ENCODE measurements around the gene BMF. TPM values are rescaled to one million over a fixed set of nuclear protein-coding genes. Genes with fewer than 3 reads are reported as not detected.

BMF gene
- total RNA-seq, 1 donor from 2014 or later, result 4.1 TPM

DNA sequence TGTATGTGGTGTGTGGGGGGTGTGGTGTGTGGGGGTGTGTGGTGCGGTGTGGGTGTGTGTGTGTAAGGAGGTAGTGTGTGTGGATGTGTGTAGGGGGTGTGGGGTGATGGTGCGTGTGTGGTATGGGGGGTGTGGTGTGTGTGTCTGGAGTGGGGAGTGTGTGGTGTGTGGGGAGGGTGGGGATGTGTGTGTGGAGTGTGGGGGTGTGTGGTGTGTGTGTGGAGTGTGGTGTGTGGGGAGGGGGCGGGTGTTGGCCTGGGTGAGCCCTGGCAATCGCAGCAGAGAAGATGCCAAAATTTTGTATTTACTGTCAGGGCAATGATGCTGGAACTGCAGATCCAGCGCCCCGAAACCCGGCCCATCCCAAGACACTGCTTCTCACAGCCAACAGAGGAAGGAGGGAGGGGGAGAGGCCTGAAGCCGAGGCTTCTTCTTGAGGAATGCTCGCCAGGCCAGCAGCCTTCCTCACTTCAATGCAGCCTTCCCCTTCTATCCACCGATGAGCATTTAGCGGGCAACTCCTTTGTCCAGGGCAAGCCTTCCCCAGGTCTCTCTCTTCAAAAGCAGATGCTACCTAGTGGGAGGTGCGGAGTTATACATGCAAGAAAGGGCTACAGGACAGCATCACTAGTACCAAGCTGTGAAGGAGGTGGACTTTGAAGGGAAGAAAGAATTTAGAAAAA, 57.8 kb downstream of the BMF start:
- no peak for DNase-seq (ENCODE audit: low read depth in 2 of 2)

DNA sequence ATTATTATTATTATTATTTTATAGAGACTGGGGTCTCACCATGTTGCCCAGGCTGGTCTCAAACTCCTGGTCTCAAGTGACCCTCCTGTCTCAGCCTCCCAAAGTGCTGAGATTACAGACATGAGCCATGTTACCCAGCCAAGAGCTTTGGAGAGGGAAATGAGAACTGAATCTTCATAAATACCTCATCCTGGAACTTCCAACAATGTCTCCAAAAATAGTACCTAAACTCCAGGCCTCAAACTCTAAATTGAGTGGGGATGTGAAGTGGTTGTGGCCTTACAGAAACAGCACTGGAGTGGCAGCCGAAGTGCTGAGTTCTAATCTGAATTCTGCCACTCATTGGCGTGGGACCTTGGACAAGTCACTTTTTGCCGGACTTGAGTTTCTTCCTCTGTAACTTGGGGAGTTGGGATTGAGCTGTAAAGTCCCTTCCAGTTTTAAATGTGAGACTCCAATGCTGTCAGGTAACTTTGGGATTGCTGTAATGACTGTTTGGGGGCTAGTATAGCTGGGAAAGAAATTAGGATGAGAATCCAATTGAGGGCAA, 59.7 kb downstream of the BMF start:
- no peak for DNase-seq (ENCODE audit: low read depth in 2 of 2)

DNA sequence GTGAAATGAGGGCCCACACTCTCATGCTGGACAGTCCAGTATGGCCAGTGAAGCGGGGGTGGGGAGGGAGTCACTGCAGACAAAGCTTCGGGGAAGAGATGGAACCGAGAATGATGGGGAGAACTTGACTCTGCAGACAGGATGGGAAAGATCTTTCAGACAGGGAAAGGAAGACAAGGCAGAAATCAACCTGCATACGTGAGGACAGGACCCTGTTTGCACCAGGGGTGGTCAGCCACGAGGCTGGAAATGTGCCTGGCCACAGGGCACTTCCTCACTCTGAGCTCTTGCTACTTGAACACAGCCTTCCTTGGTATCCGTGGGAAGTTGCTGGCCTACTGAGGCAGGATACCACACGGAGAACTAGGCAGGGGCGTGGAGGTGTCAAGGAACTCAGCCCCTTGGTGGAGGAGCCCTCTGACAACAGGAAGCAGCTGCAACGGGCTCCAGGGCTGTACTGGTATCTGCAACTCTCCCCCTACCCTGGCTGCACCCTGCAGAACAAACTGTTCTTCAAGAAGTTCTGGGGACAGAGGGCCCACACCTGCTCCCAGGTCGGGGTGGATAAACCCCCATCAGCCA, 60.4 kb downstream of the BMF start:
- peak in 1 of 2 donors; percentile 60 for DNase-seq (ENCODE audit: low read depth in 2 of 2)

DNA sequence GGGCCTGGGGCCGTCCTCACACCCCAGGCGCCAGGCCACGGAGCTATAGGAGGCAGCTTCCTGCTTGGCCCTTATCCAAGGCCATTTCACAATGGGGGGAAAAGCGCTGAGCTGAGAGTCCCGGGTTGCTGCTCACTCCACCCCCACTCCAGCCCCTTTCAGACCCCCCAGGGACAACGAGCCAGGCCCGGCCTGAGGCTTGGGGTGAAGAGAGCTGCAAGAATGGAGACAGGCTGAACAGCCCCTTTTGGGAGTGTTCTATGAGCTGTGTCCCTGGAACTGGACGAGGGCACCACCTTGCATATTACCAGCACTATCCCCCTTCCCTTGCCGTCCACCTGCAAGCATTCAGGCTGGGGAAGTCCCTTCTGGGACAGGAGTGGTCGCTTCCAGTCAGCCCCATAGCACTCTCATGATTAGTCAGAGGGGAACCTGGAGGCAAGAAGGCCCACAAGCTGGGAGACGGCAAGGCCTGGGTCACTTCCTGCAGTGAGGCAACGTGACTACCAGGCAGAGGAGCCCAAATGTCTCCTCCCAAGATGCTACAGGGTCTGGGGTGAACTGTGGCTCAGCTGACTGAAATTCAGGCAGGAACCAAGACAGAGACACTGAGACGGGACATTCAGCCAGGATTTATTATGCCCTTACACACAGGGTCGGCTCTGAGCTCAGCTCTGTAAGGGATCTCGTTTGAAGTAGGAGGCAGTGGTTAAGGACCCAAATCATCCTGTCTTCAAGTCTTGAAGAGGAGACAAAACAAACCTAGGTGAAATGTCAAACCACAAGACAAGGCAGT, 61.1 kb downstream of the BMF start:
- peak in 1 of 2 donors; percentile 88 for DNase-seq (ENCODE audit: low read depth in 2 of 2)

DNA sequence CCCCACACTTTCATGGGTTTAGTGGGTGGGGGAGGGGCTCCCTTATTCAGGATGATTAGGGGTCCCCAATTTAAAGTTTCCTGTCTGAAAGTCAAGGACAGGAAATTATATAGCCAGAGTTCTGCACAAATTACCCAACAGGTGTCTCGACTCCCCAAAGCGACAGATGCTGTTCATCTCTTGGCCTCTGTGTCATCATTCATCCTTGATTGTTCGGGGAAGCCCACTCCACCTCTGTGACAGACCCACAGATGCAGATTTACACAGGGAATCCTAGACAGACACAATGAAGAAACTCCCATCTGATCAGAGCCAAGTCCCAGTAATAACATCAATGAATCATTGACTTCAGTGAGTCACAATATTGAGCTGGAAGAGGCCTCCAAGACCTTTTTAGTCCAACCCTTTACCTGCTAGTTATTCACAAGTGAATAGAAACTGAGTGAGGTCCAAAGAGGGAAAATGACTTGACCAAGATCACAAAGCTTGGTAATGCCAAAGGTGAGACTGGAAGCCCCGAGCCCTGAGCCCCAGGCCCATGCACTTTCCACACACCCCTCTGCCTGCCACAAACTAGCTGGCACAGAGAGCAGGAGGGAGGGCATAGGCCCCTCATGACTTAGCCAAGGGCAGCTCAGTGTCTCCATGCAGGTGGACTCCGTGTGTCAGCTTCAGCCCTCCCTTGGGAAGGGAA, 61.8 kb downstream of the BMF start:
- peak in 1 of 2 donors; percentile 91 for DNase-seq (ENCODE audit: low read depth in 2 of 2)

DNA sequence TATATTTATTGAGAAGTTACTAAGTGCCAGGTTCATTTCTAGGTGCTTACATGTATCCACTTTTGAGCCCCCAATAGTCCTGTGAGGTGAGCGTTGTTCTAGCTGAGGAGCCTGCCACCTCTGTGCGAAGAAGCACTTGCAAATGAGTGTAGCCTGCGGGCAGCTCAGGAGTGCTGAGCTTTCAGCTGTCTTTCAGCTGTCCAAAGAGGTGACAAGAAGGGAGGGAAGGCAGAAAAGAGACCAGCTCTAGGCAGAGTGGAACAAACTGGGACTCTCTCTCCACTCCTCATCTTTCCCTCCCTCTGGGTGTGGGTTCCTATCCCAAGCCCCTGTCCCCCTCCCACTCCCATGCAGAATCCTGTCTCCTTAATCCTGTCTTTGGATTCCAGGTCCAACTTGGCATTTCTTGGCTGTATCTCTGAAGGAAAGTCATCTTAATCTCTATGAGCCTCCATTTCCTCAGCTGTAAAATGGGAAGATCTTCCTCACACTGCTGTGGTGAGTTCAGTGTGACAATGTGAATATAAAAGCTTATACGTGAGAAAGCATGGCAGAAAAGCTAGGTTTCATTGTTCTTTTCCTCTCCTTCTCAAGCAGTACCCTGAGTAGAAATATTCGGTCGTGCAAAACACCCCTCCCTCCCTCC, 63.0 kb downstream of the BMF start:
- no peak for DNase-seq (ENCODE audit: low read depth in 2 of 2)

DNA sequence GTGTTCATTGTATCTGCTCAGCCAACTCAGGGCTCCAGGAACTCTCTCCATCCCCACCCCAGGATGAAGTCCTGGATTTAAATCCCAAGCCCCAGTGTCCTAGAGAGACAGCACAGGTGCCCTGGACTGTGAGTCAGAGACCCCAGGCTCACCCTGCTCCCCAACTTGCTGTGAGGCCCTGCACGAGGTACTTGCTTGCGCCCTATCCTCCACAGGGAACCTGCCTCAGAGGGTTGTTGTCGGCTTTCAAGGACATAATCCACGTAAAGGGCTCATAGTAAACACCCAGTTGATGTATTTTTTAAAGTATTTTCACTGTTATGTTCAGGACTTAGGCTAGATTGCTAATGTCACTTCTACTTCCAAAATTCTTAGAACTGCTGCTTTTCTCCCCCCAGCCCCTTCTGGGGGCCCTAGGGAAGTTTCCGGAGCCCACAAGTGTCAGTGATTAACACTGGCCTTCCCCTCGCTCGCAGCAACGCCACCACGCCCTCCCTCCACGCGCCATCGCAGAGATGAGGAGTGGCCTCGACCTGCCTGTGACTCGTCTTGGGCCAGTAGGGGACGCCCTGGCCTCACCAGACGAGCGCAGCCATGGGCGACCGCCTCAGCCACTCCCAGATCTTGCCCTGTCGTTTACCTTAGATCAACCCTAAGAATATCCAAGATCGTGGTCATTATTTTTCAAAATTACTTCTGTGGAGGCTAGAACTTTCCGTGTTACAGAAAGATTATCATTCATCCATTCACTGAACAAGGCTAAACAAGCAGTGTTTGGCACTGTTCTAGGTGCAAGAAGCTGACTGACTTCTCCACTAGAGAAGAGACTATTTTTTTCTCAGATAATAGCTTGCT, 63.7 kb downstream of the BMF start:
- peak in 1 of 2 donors; percentile 87 for DNase-seq (ENCODE audit: low read depth in 2 of 2)

DNA sequence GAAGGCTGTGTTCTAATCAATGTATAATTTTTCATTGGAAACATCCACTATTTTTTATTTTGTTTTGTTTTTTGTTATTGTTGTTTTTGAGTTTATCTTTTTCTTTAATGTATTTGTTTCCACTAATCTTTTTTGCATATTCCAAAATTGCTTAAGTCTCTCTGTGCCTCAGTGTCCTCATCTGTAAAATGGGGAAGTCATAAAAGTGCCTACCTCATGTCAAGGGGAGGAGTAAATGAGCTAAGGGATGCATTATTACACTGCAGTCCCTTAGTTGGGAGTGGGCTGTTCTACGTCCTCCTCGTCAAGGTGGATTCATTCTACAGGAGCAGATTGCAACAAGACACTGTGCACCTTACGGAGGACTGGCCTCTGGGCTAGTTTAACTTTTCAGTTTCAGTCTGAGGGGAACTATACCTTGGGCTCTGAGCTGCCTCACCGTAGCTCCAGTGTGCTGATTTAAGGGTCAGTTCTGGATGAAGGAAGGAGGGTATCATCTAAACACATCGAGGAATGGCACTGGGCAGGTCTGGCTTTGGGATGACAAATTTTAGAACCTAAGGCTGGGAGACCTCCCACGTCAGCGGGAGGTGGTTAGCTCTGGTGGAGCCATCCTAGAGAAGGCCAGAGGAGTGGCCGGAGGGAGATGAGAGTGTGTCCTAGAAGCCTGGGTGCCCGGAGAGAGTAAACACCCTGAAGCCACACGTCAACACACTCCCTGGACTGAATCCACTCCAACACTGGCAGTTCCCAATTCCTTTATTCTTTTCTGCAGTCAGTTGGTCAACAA, 64.6 kb downstream of the BMF start:
- DNase-seq (ENCODE audit: low read depth in 2 of 2), result no peak

DNA sequence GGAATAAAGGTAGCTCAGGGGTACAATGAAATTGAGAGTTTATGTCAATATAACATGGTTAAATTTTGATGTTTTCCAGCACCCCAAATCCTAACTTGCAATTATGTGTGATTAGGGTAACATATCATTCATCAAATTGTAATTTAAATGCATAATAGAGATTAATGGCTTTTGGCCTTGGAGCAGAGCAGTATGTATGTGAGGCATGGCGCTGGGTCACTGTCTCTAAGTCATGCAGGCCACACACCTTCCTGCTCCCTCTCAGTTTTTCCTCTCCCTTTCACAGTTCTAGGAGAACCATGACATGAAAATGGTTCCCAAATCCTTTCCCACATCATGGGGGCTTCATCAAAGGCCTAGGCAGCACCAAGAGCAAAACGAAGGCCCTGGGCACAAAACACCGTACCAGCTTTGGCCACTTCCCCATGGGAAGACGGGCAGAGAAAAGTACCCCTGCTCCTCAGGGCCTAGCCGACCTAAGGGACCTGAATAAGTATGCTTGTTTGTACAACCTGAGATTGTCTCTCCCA, 65.8 kb downstream of the BMF start:
- DNase-seq (ENCODE audit: low read depth in 2 of 2), result no peak

DNA sequence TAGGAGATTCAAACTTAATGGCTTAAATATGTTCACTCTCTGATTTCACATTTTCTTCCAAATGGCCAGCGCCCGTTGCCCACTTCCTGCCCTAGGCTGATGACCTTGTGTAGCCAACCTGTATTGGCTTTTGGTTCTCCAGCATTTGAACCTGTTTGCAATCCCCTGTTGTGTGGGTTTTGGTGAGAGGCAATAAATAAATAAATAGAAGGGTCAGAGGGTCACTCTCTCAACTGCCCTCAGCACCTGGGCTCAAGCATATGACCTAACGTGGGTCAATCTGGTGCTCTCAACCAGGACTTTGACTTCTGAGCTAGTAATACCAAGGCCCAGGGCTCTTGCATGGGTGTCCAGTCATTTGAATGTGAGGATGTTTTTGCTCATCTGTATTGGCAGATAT, 67.9 kb downstream of the BMF start:
- DNase-seq (ENCODE audit: low read depth in 2 of 2), result no peak

DNA sequence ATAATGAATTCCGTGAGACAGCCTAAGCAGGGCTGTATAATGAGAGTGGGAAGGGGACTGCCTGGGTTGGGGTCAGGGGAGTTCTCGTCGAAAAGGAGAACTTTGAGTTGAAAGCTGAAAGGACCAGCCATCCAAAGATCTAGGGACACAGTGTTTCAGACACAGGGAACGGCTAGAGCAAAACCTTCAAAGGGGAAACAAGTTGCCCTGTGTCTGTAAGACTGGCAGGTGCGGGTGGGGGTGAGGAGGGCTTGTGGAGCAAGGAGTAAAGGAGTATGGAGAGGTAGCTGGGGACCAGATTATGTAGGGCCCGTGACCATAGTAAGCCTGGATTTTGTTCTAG, 68.4 kb downstream of the BMF start:
- no peak for DNase-seq (ENCODE audit: low read depth in 2 of 2)

DNA sequence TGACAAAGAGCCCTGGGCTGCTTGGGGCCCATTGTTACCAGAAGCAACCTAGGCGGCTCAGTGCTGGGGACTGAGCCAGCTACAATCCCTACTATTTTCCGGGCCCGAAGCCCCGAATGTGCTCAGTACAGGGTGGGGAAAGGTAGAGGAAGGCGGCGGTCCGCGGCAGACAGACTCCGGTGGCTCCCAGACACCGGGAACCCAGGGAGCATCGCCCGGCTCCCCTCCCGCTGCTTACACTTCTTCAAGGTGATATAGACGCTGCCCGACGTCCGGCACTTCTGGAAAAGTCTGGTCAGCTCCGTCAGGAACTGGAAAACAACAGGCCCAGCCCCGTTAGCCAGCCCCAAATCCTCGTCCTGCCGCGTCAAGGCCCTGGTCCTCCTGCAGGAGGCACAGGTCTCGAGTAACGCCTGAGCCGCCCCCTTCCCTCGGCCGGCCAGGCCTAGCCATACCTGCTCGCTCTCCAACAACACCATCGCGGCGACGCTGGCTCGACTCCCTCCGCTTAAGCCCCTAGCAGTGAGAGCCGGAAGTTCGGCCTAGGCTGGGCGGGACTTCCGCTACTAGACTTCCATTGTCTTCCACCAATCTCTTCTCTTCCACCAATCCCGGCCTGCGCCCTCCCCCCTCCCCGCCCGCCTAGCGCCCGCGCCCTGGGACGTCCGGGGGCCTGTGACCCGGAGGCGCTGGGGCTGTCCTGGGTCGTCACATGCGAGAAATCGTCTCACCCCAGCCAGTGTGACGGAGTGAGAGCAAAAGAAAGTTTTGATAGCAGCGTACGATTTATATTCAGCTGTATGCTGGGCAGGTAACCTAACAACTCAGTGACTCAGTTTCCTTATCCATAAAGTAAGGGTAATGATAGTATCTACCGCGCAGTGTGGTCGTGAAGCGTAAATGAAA, 69.8 kb downstream of the BMF start, which contains the start of gene SRP14:
Gene SRP14 (minus strand): TSS at position 544 of the 906 bp plus-strand sequence. CDS start 65 bp downstream, at position 479.
- peak; percentile 91 to 97 for DNase-seq (ENCODE audit: low read depth in 2 of 2)

DNA sequence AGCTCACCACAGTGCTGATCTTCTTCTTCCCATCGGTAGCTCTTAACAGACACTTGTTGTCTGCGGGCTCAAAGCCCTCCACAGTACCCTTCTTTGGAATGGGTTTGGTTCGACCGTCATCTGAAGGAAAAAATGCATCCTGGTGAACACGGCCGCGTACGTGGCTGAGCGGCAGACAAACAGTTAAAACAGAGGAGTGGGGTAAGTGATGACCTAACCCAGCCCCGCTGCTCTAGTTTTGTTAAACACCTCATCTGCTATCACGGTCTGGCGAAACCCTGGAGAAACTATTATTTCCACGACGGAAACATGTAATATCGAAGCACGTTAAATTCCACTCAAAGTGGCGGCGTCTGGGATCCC, 70.4 kb downstream of the BMF start:
- peak in 1 of 2 donors; percentile 63 for DNase-seq (ENCODE audit: low read depth in 2 of 2)

Other genes starting within 250 kb of the BMF start
- gene GPR176, start 188.6 kb downstream of the BMF start, total RNA-seq, result 4.3 and 8.5 TPM in 2 replicates
- 23.5 and 27.6 TPM in 2 replicates for gene EIF2AK4, start 174.8 kb downstream of the BMF start, total RNA-seq
- gene SRP14, start 69.7 kb downstream of the BMF start, total RNA-seq, result 130 and 163 TPM in 2 replicates
- gene BUB1B, start 52.2 kb upstream of the BMF start, total RNA-seq, result 8.5 and 20.2 TPM in 2 replicates
- gene PAK6, start 130.2 kb upstream of the BMF start, total RNA-seq, result not detected in 2 replicates
- gene ANKRD63, start 174.2 kb upstream of the BMF start, total RNA-seq, result not detected in 2 replicates
- under 0.01 TPM in 1 of 2 replicates, not detected in the other for gene PLCB2, start 199.1 kb upstream of the BMF start, total RNA-seq
- 9.0 and 17.8 TPM in 2 replicates for gene INAFM2, start 214.8 kb upstream of the BMF start, total RNA-seq
- gene CCDC9B, start 232.1 kb upstream of the BMF start, total RNA-seq, result 6.5 and 13.3 TPM in 2 replicates
- gene PHGR1, start 242.2 kb upstream of the BMF start, total RNA-seq, result not detected in 2 replicates
- gene DISP2, start 249.3 kb upstream of the BMF start, total RNA-seq, result under 0.01 and 0.13 TPM in 2 replicates

Measured in dermis microvascular lymphatic vessel endothelial cell (primary cell).